ENCODE results near the gene RPL19. TPM values are rescaled to one million over a fixed set of nuclear protein-coding genes. Genes with fewer than 3 reads are reported as not detected.
"Not testable (repeated sequence)": the region's sequence is repeated elsewhere in the genome, so short reads cannot be mapped to it uniquely, and the experiment has no call there.

Gene RPL19
- total RNA-seq, 6 donors from 2014 or later: 1,356 to 1,902 (median 1,599) TPM

DNA sequence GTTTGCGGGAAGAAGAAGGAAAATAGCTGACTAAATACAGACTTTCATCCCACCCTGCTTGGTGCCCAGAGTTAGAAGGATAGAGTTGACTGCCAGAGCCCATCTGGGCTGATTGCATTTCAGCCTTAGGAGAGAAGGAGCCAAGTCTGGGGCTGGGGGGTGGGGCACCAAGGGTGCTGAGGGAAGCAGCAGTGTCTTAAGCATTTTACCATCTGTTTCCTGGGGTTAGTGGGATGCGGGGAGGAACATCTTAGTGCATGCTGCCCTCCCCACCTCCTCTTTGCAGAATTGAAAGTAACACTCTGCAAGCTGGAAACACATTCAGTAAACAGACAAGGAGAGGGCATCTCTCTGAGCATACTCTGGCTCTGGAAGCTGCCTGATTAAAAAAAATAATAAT is 32.6 kb upstream of the RPL19 start:
- ATAC-seq (ENCODE audit: low FRiP score in 2 of 2) (peak in 1 of 2 donors; percentile 5), DNase-seq (no peak)
- no peak for TF ChIP-seq POLR2A (IDR thresholded peaks at IDR 0.05)
- no peak for TF ChIP-seq EP300 (IDR thresholded peaks at IDR 0.05)
- TF ChIP-seq POLR2AphosphoS5 (IDR thresholded peaks at IDR 0.05): no peak
- TF ChIP-seq, protein P1, sequence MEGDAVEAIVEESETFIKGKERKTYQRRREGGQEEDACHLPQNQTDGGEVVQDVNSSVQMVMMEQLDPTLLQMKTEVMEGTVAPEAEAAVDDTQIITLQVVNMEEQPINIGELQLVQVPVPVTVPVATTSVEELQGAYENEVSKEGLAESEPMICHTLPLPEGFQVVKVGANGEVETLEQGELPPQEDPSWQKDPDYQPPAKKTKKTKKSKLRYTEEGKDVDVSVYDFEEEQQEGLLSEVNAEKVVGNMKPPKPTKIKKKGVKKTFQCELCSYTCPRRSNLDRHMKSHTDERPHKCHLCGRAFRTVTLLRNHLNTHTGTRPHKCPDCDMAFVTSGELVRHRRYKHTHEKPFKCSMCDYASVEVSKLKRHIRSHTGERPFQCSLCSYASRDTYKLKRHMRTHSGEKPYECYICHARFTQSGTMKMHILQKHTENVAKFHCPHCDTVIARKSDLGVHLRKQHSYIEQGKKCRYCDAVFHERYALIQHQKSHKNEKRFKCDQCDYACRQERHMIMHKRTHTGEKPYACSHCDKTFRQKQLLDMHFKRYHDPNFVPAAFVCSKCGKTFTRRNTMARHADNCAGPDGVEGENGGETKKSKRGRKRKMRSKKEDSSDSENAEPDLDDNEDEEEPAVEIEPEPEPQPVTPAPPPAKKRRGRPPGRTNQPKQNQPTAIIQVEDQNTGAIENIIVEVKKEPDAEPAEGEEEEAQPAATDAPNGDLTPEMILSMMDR (IDR thresholded peaks at IDR 0.05): no peak
- Histone ChIP-seq H3K9me3 (no peaks in the 10 kb centered on the region), H3K27ac (no peak overlapping the region), H3K27me3 (peaks cover 0 to 8% (median 2%) of the 10 kb centered on the region in 4 donors), H3K4me1 (peaks cover 15 to 26% (median 25%) of the 10 kb centered on the region in 4 donors), H3K4me3 (no peak overlapping the region), H3K36me3 (no peaks in the 10 kb centered on the region)
- WGBS, 2 donors: 29 to 31% methylated on average over 2 of the region's 2 CpGs

- not testable (repeated sequence) for H3K27ac ChIP-seq; H3K4me3 ChIP-seq; H3K27me3 ChIP-seq; ATAC-seq (ENCODE audit: low FRiP score in 2 of 2); H3K9me3 ChIP-seq; DNase-seq; H3K36me3 ChIP-seq
- peaks cover 15 to 26% (median 25%) of the 10 kb centered on the region in 4 donors for H3K4me1 ChIP-seq
- WGBS, 2 donors: 94% methylated on average over 10 of the region's 10 CpGs
These were observed 31.6 kb upstream of the RPL19 start for GRCh38 chr17:39168503-39168902.

GRCh38 chr17:39169101-39169500 is 31.0 kb upstream of the RPL19 start:
- no peak overlapping the region for H3K4me3 ChIP-seq
- no peak for ATAC-seq (ENCODE audit: low FRiP score in 2 of 2)
- no peaks in the 10 kb centered on the region for H3K9me3 ChIP-seq
- peaks cover 13 to 24% (median 23%) of the 10 kb centered on the region in 4 donors for H3K4me1 ChIP-seq
- TF ChIP-seq EP300 (IDR thresholded peaks at IDR 0.05) (no peak), POLR2AphosphoS5 (IDR thresholded peaks at IDR 0.05) (no peak), POLR2A (IDR thresholded peaks at IDR 0.05) (no peak)
- TF ChIP-seq, protein P1 (IDR thresholded peaks at IDR 0.05): no peak
- H3K27me3 ChIP-seq: peaks cover 0 to 8% (median 2%) of the 10 kb centered on the region in 4 donors
- H3K27ac ChIP-seq: no peak overlapping the region
- no peaks in the 10 kb centered on the region for H3K36me3 ChIP-seq
- no peak for DNase-seq
- 73 to 77% methylated on average over 14 of the region's 14 CpGs for WGBS, 2 donors

GRCh38 chr17:39169518-39169917 is 30.6 kb upstream of the RPL19 start:
- 64 to 84% methylated on average over 3 of the region's 3 CpGs for WGBS, 2 donors
- H3K27ac ChIP-seq: no peak overlapping the region
- DNase-seq: no peak
- no peaks in the 10 kb centered on the region for H3K36me3 ChIP-seq
- no peaks in the 10 kb centered on the region for H3K9me3 ChIP-seq
- no peak overlapping the region for H3K4me3 ChIP-seq
- peaks cover 0 to 8% (median 2%) of the 10 kb centered on the region in 4 donors for H3K27me3 ChIP-seq
- ATAC-seq (ENCODE audit: low FRiP score in 2 of 2): no peak
- TF ChIP-seq POLR2AphosphoS5 (IDR thresholded peaks at IDR 0.05): no peak
- no peak for TF ChIP-seq EP300 (IDR thresholded peaks at IDR 0.05)
- TF ChIP-seq POLR2A (IDR thresholded peaks at IDR 0.05): no peak
- TF ChIP-seq, protein P1 (IDR thresholded peaks at IDR 0.05): no peak
- H3K4me1 ChIP-seq: peaks cover 10 to 21% (median 20%) of the 10 kb centered on the region in 4 donors

GRCh38 chr17:39170109-39170508 is 30.0 kb upstream of the RPL19 start:
- Histone ChIP-seq H3K36me3 (peaks cover 0 to 2% (median under 1%) of the 10 kb centered on the region in 4 donors), H3K27ac (no peak overlapping the region), H3K9me3 (no peaks in the 10 kb centered on the region), H3K4me1 (peaks cover 7 to 23% (median 14%) of the 10 kb centered on the region in 4 donors), H3K27me3 (peaks cover 0 to 6% (median 2%) of the 10 kb centered on the region in 4 donors), H3K4me3 (no peak overlapping the region)
- 45 to 67% methylated on average over 4 of the region's 4 CpGs for WGBS, 2 donors
- ATAC-seq (ENCODE audit: low FRiP score in 2 of 2): no peak
- no peak for DNase-seq
- no peak for TF ChIP-seq POLR2A (IDR thresholded peaks at IDR 0.05)
- TF ChIP-seq, protein P1 (IDR thresholded peaks at IDR 0.05): no peak
- TF ChIP-seq POLR2AphosphoS5 (IDR thresholded peaks at IDR 0.05): no peak
- TF ChIP-seq EP300 (IDR thresholded peaks at IDR 0.05): no peak
